ENCODE results near the gene GCH1.

- TF ChIP-seq GATA2 (IDR thresholded peaks at IDR 0.05; ENCODE audit: low read depth, low read length) (no peak), GATA3 (IDR thresholded peaks at IDR 0.05; ENCODE audit: low read depth, low read length) (no peak)
These were observed 87.6 kb downstream of the GCH1 start for GRCh38 chr14:54815016-54815415.
